Skin epidermis (tissue), 12 donors: ENCODE results near the gene AMBP.

Experiments
- H3K27ac ChIP-seq, 21 experiments: fragments of 200-600 bp; sonication (generic) in 11 of 21; one replicate each; pipeline ENCODE4 v1.5.0; 2020; ENCODE audit warnings: mild to moderate bottlenecking in 3 of 21, inconsistent platforms in 2 of 21, moderate library complexity in 2 of 21
- H3K4me3 ChIP-seq, 7 experiments: fragments of 200-600 bp; sonication (generic) in 2 of 7; one replicate each; pipeline ENCODE4 v1.5.0; 2020; ENCODE audit warnings: inconsistent platforms in 2 of 7, mild to moderate bottlenecking in 2 of 7, moderate library complexity in 1 of 7

Gene AMBP

GRCh38 chr9:114078781-114079156, 669 bp upstream of the AMBP start:
- Histone ChIP-seq H3K27ac (no peak overlapping the region), H3K4me3 (no peak overlapping the region)

- Histone ChIP-seq H3K27ac (no peak overlapping the region), H3K4me3 (no peak overlapping the region)
Measured at GRCh38 chr9:114077162-114077837, 800 bp downstream of the AMBP start.

DNA sequence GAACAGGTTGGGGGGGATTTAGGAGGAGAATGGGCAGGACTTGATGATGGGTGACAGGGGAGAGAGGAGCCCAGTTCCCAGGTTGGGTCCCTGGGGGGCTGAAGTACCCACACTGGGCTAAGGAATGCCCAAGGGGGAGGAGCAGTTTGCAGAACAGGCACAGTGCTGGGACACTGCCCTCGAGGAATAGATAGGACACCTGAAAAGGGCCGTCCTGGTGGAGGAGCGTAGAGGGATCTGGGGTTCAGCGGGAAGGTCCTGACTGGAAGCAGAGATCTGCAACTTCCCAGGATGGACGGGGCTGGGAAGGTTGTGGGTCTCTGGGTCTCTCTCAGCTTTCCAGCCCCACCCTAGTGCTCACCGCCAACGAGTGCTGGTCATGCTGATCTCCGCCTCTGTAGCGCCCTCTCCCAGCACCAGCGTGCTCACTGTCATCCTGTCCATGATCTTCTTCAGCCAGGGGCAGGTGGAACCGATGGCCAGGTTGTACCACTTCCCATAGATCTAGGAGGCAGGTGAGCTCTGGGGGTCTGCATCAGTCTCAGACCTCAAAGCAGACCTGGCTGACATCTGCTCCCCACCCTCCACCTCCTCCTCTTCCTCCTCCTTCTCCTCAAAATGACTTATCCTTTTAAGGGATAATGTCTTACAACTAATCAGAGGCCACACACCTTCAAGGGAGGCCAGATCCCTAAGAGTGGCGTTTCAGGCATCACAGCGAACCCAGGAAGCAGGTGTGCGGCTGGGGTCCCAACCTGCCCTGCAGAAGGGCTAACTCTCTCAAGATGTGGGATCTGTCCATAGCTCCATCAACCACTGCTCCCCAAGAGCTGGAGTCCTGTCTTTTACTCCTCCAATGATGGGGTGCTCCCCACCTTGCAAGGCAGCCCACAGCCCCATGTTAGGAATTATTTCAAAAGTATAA, 1.6 kb downstream of the AMBP start:
- no peak overlapping the region for H3K27ac ChIP-seq
- H3K4me3 ChIP-seq: no peak overlapping the region

DNA sequence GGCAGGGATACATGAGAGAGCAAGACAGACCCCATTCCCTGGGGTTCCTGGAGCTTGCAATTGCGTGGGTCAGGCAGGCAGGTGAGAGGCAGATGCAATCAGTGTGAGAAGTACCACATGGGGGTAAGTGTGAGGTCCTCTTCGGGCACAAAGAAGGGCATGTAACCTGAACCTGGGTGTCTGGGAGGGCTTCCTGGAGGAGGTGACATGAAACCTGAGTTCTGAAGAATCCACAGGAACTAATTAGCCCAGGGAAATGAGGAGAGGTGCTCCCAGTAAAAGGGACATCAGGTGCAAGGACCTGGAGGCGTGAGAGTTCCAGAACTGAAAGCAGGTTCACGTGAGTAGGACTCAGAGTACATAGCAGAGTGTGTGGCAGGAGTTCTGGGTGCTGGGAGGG, 2.5 kb downstream of the AMBP start:
- Histone ChIP-seq H3K27ac (no peak overlapping the region), H3K4me3 (no peak overlapping the region)

- no peak overlapping the region for H3K27ac ChIP-seq
- no peak overlapping the region for H3K4me3 ChIP-seq
Measured at GRCh38 chr9:114072184-114073140, 5.6 kb downstream of the AMBP start.

DNA sequence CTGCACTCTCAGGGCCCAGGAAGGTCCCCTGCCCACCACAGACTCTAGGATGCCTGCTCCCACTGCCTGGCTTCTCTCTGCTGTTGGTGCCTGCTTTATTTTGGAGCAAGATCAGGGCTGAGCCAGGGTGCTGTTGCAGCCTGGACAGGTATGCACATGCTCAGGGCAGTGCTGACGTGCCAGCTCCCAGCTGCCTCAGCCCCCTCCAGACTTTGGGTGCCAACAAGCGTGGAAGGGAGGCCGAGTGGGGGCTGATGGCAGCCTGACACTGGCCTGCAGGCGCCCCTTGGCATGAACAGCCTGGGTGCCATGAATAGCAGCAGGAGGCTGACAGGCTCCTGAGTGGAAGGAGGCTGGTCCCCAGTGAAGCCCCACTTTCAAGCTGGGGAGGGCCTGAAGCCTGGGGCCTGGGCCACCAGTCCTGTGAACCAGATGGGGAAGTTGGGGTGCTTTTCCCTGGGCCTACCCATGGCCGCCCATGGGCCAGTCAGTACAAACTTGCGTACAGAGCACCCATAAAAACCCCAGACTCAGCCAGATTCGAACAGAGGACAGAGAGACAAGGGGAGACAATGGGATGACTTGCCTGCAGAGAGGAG, 6.8 kb downstream of the AMBP start:
- H3K27ac ChIP-seq: peak overlapping the region in 1 of 21 experiments; percentile 65
- H3K4me3 ChIP-seq: no peak overlapping the region

DNA sequence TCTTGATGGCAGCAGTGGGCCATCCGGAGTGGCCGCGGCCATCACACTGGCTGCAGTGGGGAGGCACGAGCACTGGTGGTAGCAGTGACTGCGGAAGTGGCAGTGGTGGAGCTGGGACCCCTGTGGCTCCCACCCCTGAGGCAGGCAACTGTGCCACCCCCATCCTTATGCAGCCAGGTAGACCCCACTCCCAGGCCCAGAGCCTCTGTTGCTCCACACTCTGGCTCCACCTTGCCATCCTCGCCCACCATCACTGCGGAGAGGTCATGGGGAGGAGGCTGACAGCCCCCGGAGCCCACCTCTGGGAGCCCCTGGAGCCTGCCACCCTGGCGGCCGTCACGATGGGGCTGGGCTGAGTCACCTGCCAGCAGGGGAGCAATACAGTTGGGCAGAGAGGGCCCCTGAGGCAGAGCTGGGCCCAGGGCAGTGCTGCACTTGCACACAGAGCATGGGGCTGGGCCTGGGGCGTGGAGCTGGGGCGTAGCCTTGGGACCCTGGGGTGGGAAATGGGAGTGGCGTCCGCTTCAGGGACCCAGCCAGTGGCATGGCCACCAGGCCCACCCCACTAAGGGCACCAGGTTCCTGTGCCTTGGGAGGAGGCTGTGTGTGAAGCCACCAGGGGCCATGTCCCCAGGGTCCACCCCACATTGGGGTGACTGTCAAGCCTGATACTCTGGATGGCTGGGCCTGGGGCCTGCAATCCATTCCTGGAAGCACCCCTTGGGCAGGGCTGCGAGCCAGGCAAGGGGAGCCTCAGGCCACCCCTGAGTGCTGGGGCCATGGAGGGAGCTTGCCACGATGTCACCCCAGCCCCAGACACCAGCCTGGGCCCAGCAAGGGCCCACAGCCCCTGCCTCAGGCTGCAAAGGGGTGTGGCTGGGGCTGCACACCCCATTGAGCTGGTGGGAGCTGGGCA, 7.7 kb downstream of the AMBP start:
- H3K4me3 ChIP-seq: no peak overlapping the region
- peak overlapping the region in 2 of 21 experiments; percentile 47 to 65 for H3K27ac ChIP-seq

- Histone ChIP-seq H3K27ac (no peak overlapping the region), H3K4me3 (no peak overlapping the region)
Measured at GRCh38 chr9:114069476-114070187, 8.5 kb downstream of the AMBP start.

- H3K4me3 ChIP-seq: no peak overlapping the region
Measured at GRCh38 chr9:114065304-114065703, 12.8 kb downstream of the AMBP start.

GRCh38 chr9:114061830-114062474, 16.1 kb downstream of the AMBP start:
- H3K27ac ChIP-seq: no peak overlapping the region

More at GRCh38 chr9:114065304-114065703, 12.8 kb downstream of the AMBP start:
- no peak overlapping the region for H3K27ac ChIP-seq

DNA sequence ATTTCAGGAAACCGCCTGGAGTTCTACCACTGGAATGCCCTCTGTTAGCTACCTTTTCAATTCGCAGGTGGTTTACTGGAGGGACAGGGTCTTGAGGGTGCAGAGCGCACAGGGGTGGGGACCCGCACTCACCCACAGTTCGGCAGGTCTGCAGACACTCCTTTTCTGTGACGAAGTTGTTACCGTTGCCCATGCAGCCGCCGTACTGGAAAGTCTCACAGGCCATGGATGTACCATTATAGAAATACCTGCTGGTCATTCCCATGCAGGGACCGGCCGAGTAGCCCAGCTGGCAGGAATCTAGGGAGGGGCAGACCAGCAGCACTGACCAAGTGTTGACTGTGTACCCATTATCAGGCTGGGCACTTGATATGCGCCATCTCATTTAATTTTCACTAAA, 16.8 kb downstream of the AMBP start:
- Histone ChIP-seq H3K27ac (no peak overlapping the region), H3K4me3 (no peak overlapping the region)

More at GRCh38 chr9:114061830-114062474, 16.1 kb downstream of the AMBP start:
- no peak overlapping the region for H3K4me3 ChIP-seq

DNA sequence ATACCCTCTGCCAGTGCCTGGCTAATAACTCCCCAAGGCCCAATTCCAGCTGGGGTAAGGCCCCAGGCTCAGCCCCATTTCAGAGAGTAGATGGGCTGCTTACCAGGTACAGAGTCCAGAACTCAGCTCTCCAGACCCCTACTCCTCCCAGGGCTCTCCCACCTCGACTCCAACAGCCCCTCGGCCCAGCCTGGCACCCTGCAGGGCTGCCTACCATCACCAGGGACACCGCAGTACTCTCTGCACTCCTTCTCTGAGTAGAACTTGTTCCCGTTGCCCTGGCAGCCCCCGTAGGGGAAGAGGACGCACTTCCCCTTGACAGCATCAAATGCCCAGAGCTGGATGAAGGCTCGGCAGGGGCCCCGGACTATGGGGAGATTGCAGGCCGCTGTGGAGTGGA, 17.4 kb downstream of the AMBP start:
- no peak overlapping the region for H3K4me3 ChIP-seq
- no peak overlapping the region for H3K27ac ChIP-seq

- Histone ChIP-seq H3K27ac (no peak overlapping the region), H3K4me3 (no peak overlapping the region)
Measured at GRCh38 chr9:114060070-114060469, 18.0 kb downstream of the AMBP start.

GRCh38 chr9:114059047-114059803, 18.9 kb downstream of the AMBP start:
- H3K27ac ChIP-seq: no peak overlapping the region
- H3K4me3 ChIP-seq: no peak overlapping the region

DNA sequence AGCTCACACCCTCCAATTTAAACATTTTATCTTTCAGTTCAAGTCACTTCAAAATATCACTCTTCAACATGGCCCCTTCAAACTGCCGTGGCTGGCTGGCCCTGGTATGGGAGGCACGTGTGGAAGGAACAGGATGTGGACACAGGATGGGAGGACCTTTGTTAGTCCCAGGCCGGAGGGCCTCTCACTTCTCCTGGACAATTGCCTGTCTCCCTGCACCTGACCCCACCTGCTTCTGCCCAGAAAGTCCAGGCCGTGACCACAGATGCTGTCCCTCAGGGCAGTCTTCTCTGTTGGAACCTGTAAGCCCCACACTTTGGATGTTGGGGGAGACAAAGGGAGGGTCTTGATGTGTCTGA, 19.4 kb downstream of the AMBP start:
- Histone ChIP-seq H3K27ac (no peak overlapping the region), H3K4me3 (no peak overlapping the region)

DNA sequence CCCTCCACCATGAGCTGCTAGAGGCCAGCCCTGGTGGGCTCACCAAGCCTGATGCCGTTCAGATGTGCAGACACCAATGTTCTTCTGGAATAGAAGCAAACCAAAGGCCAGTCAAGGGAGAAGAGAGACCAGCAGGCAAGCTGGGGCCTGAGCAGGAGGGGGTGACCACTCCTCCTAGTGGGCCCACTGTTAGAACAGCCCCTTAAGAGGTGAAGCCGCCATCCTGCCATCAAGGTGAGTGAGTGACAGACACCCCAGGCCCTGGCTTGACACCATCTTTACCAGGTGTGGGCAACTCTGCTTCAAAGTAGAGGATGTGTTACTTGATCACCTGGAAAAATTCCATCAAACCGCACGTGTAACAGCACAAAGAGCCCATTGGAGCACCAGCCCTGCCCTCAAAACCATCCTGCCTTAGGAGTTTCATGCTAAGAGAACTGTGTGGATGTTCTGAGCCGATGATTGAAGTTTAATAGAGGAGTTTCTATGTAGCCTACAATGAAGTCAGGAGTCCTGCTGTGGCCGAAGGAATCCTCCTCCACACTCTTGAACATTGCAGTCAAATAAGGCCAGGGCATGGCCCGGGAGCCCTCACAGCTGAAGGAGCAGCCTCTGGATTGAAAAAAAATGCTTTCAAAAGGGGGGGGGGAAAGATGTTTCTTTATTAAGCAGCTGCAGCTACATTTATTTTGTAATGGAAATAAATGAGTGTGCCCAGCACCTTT, 20.8 kb downstream of the AMBP start:
- Histone ChIP-seq H3K4me3 (no peak overlapping the region), H3K27ac (no peak overlapping the region)
